GM19467 (cell line): ENCODE data around the gene EIF3B.
A peak's percentile ranks its signal among the peaks of the same experiment; 100 is the strongest.
"Not testable (repeated sequence)": the region's sequence is repeated elsewhere in the genome, so short reads cannot be mapped to it uniquely, and the experiment has no call there.

ENCODE experiments used
- ATAC-seq: cut with Tn5 transposase; IDR thresholded peaks from one replicate; pipeline ENCODE4 v1.9.1; 2021; ENCODE audit warnings: mild to moderate bottlenecking, moderate library complexity; ENCODE audit not compliant: unreplicated experiment

The EIF3B gene

DNA sequence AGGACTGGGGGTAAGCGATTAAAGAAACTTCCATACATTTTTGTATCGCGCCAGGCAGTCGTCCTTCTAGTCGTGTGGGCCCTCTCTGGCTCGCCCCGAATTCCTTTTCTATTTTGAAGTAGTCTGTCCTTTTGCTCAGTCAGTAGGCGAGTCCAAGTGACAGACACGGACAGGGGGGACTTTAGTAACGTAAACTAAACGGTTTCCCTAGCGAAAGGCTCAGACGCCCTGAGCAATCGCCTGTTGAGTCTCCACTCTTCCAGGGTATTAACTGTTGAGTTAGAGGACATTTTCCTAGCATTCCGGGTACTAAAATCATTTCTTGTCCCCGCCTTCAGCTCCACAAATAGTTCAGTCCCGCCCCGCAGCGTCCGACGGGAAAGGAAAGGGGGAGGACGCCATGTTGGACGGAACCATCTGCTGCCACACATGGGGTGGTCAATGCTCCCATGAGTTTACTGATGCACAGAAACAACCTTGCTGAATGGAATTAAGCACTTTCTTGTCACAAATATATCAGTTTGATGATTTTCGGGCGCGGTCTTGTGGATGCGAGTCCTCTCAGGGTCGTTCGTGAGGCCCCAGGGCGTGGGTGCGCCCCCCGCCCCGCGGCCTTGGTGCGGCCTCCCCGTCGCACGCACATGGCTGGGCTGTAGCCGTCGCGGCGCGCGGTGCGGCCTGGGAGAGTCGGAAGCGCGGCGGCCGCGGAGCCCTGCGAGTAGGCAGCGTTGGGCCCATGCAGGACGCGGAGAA lies at the start of gene EIF3B:
Gene EIF3B (plus strand): TSS at position 642 of the 753 bp plus-strand sequence. CDS start 95 bp downstream, at position 737.
- ATAC-seq = peak; percentile 75

DNA sequence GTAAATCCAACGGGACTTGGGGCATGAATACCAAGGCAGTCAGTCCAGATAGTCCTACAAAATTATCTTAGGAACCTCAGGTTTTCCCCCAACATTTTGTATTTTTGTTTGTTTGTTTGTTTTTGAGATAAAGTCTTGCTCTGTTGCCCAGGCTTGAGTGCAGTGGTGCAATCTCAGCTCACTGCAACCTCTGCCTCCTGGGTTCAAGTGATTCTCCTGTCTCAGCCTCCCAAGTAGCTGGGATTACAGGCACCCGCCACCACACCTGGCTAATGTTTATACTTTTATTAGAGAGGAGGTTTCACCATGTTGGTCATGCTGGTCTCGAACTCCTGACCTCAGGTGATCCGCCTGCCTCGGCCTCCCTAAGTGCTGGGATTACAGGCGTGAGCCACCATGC lies 49.4 kb upstream of the EIF3B start:
- not testable (repeated sequence) for ATAC-seq

DNA sequence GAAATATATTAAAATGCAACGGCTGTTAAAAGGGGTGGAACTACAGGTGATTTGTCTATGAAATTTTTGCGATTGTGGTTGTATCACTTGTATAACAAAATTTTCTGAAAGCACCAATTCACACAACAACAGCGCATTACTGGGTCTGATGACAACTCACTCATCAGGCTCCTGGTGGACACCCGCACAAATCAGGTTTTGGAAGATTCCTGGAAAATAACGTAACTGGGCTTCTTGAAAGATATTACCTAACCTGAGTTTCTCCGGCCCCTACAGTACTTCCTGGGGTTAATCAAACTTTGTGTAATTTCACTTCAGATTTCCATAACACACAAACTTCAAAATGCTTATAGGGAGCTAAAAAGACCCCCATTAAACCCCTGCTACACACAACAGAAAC lies 47.9 kb upstream of the EIF3B start:
- no peak for ATAC-seq

DNA sequence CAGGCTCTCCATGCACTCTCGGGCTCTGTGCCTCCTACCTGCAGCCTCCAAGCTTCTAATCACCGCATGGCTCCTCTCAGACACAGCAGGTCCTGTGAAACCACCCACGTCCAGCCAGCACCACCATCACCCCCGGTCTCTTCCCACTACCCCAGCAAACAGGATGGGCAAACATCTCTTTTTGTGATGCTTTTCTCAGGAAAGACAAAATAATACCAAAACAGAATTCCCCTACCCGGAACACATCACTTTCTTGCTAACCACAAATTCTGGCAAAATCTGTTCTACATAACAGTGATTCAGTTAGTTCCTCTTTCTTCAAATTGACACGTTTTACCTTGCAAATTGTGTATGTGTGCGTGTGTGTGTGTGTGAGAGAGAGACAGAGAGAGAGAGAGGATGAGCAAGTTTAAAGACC lies 46.9 kb upstream of the EIF3B start:
- peak; percentile 47 for ATAC-seq

DNA sequence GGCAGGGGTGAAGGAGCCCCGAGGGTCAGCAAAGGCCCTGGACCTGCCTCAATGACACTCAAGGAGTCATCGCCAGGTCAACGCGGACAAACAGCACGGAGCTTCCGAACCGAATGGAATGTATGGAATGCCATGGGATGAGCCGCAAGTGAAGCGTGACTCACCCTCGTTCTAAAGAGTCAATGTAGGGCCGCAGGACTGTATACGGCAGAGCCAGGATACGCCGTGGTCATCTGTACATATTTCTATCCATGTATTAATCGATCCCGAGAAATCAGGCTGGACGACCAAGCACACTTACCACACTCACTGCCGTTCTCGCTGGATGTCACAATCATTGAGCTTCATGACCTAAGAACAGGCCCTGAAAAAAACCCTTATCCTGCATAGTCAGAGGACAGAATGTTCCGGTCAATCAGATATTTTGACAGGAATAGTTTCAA lies 44.7 kb upstream of the EIF3B start:
- ATAC-seq = no peak

DNA sequence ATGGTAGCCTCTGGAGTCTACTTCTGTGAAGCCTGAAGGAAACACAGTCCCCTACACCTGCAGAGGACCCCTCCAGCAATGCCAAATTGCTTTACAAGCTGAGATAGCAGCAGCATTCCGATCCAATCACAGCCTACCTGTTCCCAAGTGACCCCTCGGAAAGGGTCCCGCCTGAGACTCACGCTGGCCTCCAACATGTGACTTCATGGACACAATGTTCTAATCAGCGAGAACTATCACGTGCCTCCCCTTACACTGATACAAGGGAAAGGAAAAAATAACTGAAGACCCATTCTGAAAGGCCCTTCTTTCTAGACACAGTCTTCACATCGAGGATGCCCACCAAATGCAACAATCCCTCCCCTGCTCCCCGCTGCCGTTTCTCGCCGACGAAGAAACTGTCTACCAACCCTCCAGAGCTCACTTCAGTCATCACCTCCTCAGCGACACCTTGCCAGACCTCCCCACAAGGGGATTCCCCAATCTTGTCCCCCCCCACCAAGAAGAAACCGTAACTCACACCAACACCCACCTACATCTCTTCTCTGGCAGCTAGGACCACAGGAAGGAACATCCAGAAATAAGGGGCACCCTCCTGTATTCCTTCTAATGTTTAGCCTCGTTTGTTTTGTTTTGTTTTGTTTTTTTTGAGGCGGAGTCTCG lies 42.2 kb upstream of the EIF3B start:
- no peak for ATAC-seq

DNA sequence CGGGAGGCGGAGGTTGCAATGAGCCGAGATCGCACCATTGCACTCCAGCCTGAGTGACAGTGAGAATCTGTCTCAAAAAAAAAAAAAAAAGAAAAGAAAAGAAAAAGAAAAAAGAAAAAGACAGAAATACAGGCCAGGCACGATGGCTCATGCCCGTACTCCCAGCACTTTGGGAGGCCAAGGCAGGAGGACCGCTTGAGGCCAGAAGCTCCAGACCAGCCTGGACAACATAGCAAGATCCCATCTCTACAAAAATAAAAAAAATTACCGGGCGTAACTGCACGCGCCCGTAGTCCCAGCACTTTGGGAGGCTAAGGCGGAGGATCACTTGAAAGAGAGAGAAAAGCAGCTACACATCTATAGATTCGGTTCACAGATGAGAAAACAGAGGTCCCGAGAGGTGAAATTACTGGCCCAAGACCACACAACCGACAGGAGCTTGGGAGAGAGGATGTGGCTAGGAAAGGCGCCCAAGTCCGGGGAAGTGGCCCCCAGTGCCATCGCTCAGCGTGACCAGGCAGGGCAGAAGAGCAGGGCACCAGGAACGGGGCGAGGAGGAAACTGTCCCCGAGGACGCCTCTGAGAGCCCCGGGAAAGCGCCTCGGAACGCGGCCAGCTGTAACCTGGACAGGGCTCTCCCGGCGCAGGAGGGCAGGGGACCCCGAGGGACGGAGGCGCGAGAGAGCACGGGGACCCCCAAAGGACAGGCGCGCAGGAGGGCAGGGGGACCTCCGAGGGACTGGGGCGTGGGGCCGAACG lies 41.0 kb upstream of the EIF3B start:
- peak; percentile 6 for ATAC-seq

DNA sequence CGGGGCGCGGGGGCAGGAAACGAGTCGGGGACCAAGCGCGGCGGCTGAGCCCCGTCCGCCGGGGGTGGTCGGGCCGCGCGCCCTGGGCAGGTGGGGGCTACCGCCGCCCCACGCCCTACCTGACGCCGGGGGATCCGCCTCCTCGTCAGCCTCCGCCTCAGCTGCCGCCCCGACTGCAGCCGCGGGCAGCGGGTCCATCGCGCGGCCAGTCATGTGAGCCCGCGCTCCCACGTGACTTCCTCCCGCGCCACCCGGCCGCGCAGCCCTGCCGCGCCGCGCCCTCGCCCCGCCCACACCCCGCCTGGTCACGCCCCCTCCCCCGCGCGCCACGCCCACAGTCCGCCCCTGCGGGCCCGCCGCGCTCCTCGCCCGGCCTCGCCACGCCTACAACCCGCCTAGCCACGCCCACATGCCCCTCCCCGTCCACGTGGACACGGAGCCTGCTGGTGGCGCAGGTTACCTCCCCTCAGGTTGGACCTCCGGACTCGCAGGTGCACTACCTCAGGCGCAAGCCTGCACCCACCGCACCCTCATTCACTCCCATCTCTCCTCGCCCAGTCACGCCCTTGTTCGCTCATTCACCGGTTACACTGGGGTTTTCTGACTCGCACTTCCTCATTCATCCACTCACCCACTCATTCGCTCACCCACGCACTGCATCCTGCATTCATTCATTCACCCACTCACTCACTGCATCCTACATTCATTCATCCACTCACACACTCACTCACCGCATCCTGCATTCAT lies 40.2 kb upstream of the EIF3B start, which contains the start of gene SNX8:
Gene SNX8 (minus strand): TSS at position 233 of the 747 bp plus-strand sequence. CDS start 20 bp downstream, at position 213.
- peak; percentile 70 for ATAC-seq

DNA sequence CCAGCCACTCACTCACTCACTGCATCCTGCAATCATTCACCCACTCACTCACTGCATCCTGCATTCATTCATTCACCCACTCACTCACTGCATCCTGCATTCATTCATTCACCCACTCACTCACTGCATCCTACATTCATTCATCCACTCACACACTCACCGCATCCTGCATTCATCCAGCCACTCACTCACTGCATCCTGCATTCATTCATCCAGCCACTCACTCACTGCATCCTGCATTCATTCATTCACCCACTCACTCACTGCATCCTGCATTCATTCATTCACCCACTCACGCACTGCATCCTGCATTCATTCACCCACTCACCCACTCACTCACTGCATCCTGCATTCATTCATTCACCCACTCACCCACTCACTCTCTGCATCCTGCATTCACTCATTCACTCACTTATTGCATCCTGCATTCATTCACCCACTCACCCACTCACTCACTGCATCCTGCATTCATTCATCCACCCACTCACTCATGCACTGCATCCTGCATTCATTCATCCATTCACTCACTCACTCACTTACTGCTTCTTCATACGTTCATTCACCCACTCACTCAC lies 39.6 kb upstream of the EIF3B start:
- not testable (repeated sequence) for ATAC-seq

DNA sequence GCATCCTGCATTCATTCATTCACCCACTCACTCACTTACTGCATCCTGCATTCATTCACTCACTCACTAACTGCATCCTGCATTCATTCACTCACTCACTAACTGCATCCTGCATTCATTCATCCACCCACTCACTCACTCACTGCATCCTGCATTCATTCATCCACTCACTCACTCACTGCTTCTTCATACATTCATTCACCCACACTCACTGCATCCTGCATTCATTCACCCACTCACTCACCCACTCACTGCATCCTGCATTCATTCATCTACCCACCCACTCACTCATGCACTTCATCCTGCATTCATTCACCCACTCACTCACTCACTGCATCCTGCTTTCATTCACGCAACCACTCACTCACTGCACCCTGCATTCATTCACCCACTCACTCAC lies 38.8 kb upstream of the EIF3B start:
- no peak for ATAC-seq

DNA sequence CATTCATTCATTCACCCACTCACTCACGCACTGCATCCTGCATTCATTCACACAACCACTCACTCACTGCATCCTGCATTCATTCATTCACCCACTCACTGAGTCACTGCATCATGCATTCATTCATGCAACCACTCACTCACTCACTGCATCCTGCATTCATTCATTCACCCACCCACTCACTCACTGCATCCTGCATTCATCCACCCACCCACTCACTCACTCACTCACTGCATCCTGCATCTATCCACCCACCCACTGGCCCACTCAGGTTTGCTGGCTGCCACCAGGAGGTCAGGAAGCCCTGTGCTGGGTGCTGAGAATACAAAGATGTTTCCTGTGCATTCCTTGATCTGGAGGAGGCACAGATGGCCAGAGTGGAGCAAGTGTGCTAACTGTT lies 38.0 kb upstream of the EIF3B start:
- no peak for ATAC-seq

DNA sequence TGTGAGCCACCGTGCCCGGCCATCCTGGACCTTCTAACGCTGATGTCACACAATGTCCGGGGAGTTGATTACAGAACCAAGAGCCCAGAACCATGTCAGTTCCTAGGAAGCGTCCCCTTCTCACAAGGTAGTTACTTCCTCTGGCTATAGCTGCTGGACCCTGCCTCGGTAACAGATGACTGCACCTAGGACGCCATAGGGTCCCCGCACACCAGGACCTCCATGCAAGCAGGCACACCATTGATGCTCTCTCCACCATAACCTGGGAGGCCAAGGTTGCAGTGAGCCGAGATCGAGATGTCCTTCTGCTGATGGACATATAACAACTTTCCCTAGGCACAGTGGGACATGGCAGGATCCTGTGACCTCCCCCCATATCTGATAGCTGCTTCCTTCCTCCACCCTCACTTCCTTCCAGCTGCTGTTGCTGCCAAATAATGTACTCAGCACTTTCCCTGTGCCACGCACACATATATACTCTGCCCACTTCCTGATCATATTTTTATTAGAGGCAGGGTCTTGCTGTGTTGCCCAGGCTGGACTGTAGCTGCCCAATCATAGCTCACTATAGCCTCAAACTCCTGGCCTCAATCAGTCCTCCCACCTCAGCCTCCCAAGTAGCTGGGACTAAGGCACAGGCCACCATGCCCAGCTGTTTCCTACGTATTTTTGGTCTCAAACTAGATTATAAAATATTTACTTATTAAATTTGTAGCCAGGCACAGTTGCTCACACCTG lies 36.9 kb upstream of the EIF3B start:
- ATAC-seq = no peak

DNA sequence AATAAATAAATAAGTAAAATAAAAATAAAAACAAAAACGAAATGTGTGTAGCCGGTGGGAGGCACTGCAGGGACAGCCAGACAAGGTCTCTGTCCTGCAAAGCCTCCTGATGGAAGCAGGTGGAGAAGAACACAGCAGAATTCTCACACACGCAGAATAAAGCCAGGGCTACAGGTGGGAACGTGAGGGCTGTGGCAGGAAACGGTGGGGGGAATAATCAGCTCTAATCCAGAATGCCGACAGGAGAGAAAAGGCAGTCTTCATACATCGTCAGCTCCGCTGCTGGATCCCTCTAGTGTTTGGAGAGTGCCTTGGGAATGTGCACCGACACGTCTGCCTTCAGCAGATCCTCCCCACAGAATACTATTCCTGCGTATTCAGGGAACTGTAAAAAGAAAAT lies 33.6 kb upstream of the EIF3B start:
- no peak for ATAC-seq

DNA sequence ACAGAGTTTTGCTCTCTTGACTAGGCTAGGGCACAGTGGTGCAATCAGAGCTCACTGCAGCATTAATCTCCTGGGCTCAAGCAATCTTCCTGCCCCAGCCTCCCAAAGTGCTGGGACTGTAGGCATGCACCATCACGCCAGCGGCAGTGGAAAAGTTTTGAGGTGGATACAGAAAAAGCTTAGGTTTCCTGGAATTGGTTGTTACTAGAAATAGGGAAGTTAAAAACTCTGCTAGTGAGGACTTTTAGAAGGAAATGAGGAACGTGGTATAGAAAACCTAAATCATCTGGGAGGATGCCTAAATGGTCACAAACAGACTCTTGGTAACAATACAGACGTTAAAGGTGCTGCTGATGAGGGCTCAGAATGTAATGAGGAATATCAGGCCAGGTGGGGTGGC lies 29.5 kb upstream of the EIF3B start:
- no peak for ATAC-seq

DNA sequence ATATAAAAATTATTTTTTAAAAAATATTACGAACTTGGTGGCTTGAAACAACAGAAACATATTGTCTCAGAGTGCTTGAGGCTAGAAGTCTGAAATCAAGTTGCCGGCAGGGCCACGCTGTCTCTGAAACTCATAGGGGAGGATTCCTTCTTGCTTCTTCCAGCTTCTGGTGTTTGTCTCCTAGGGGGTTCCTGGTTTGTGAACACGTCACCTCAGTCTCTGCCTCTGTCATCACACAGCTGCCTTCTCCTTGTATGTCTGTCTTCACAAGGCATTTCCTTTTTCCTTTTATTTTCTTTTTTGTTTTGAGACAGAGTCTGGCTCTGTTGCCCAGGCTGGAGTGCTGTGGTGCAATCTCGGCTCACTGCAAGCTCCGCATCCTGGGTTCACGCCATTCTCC lies 27.7 kb upstream of the EIF3B start:
- ATAC-seq = no peak

DNA sequence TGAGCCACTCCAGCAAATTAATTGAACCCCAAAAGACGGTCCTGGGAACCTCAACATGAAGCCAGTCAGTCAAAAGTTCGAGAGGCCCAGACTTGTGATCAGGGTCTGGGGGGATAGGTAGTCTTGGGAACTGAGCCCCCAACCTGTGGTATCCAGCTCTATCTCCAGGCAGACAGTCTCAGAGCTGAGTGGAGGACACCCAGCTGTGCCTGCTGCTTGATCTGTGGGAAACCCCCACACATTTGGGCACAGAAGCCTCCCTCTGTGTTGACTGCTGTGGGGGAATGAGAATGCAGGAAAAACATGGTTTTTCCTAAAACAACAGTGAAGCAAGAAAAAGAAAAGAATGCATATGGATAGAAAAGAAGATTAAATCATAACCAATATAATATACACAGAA lies 24.1 kb upstream of the EIF3B start:
- no peak for ATAC-seq

DNA sequence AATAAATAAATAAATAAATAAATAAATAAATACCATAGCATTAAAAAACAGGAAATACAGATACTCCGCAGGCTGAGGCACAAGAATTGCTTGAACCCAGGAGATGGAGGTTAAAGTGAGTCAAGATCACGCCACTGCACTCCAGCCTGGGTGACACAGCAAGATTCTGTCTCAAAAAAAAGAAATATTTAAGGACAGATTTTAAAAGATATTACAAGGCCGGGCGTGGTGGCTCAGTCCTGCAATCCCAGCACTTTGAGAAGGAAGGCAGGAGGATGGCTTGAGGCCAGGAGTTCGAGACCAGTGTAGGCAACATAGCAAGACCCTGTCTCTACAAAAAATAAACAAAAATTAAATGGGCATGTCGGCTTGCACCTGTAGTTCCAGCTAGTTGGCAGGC lies 22.9 kb upstream of the EIF3B start:
- no peak for ATAC-seq

DNA sequence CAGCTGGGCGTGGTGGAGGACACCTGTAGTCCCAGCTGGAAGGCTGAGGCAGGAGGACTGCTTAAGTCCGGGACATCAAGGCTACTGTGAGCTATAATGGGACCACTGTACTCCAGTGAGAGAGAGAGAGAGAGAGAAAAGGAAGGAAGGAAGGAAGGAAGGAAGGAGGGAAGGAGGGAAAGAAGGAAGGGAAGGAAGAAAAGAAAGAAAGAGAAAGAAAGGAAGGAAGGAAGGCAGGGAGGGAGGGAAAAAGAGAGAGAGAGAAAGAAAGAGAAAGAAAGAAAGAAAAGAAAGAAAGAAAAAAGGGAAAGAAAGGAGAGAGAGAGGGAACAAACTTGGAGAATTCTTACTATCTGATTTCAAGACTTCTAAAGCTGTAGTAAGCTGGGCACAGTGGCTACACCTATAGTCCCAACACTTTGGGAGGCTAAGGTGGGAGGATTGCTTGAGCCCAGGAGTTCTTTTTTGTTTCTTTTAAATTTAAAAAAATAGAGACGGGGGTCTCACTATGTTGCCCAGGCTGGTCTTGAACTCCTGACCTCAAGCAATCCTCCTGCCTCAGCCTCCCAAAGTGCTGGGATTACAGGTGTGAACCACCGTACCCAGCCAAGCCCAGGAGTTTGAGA lies 21.9 kb upstream of the EIF3B start:
- not testable (repeated sequence) for ATAC-seq

DNA sequence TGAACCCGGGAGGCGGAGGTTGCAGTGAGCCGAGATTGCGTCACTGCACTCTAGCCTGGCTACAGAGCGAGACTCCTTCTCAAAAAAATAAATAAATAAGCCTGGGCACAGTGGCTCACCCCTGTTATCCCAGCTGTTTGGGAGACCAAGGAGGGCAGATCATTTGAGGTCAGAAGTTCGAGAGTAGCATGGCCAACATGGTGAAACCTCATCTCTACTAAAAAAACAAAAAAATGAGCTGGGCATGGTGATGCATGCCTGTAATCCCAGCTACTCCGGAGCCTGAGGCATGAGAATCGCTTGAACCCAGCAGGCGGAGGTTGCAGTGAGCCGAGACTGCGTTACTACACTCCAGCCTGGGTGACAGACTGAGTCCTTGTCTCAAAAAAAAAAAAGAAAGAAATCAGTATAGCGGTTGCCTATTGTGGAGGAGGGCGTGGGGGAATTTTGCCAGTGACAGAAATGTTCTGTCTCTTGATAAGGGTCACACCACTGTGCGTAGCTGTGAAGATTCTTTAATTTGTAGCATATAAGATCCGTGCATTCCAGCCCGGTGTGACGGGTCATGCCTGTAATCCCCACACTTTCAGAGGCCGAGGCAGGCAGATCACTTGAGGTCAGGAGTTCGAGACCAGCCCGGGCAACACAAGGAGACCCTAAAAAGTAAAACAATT lies 17.9 kb upstream of the EIF3B start:
- ATAC-seq = no peak
